Amniotic stem cell (primary cell): ENCODE results near the gene ZBTB1.
"Not testable (repeated sequence)": the region's sequence is repeated elsewhere in the genome, so short reads cannot be mapped to it uniquely, and the experiment has no call there.

Source experiments
- DNase-seq: peaks from one replicate; lab custom pipeline; 2025; lab: John Stamatoyannopoulos, UW

The ZBTB1 gene

GRCh38 chr14:64525354-64525753 is 20.8 kb downstream of the ZBTB1 start:
- DNase-seq: no peak

DNA sequence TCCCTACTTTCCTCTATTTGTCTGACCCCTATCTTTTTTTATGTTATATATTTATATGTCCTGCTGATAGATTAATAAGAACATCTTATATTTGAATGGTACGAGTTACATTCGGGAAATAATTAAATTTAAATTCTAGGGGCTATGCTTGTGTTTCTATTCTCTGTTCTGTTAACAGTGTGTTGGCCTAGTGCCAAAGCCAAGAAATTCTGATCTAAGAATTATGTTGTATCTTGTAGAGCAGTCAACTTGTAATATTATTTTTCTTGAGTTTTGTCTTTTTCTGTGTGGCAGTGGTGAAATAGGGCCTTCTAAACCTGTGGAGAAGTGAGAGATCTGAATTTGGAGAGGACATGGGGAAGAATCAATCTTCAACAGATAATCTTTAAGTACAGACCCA is 27.0 kb downstream of the ZBTB1 start:
- no peak for DNase-seq

GRCh38 chr14:64536488-64537245 is 32.1 kb downstream of the ZBTB1 start:
- no peak for DNase-seq

DNA sequence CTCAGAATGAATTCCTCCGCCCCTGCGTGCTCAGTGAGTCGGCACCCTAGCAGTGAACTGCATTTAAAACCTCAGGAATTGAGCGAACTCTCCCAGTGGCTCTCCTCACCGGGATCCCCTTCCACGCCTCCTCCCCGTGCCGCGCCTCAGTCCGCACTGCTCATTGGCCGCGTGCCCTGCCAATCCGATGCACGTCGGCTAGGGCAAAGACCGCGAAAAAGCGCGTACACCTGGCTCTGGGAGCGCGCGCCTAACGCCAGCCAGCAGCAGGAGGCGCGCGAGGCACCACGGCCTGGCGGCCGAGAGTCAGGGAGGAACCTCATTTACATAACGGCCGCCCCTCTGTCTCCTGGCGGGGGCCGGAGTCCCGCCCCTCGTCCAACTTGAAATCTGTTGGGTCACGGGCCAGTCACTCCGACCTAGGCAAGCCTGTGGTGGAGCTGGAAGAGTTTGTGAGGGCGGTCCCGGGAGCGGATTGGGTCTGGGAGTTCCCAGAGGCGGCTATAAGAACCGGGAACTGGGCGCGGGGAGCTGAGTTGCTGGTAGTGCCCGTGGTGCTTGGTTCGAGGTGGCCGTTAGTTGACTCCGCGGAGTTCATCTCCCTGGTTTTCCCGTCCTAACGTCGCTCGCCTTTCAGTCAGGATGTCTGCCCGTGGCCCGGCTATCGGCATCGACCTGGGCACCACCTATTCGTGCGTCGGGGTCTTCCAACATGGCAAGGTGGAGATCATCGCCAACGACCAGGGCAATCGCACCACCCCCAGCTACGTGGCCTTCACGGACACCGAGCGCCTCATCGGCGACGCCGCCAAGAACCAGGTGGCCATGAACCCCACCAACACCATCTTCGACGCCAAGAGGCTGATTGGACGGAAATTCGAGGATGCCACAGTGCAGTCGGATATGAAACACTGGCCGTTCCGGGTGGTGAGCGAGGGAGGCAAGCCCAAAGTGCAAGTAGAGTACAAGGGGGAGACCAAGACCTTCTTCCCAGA is 35.9 kb downstream of the ZBTB1 start, which contains the start of gene HSPA2:
Gene HSPA2 (plus strand): TSS at position 534 of the 995 bp plus-strand sequence. CDS start 109 bp downstream, at position 643.
- peak; percentile 100 for DNase-seq

GRCh38 chr14:64541261-64541971 is 36.8 kb downstream of the ZBTB1 start:
- DNase-seq: no peak

DNA sequence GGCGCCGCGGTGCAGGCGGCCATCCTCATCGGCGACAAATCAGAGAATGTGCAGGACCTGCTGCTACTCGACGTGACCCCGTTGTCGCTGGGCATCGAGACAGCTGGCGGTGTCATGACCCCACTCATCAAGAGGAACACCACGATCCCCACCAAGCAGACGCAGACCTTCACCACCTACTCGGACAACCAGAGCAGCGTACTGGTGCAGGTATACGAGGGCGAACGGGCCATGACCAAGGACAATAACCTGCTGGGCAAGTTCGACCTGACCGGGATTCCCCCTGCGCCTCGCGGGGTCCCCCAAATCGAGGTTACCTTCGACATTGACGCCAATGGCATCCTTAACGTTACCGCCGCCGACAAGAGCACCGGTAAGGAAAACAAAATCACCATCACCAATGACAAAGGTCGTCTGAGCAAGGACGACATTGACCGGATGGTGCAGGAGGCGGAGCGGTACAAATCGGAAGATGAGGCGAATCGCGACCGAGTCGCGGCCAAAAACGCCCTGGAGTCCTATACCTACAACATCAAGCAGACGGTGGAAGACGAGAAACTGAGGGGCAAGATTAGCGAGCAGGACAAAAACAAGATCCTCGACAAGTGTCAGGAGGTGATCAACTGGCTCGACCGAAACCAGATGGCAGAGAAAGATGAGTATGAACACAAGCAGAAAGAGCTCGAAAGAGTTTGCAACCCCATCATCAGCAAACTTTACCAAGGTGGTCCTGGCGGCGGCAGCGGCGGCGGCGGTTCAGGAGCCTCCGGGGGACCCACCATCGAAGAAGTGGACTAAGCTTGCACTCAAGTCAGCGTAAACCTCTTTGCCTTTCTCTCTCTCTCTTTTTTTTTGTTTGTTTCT is 37.6 kb downstream of the ZBTB1 start:
- no peak for DNase-seq

DNA sequence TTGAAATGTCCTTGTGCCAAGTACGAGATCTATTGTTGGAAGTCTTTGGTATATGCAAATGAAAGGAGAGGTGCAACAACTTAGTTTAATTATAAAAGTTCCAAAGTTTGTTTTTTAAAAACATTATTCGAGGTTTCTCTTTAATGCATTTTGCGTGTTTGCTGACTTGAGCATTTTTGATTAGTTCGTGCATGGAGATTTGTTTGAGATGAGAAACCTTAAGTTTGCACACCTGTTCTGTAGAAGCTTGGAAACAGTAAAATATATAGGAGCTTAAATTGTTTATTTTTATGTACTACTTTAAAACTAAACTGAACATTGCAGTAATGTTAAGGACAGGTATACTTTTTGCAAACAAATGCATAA is 38.2 kb downstream of the ZBTB1 start:
- DNase-seq: no peak

- no peak for DNase-seq
Measured at GRCh38 chr14:64544607-64545312, 40.2 kb downstream of the ZBTB1 start.

DNA sequence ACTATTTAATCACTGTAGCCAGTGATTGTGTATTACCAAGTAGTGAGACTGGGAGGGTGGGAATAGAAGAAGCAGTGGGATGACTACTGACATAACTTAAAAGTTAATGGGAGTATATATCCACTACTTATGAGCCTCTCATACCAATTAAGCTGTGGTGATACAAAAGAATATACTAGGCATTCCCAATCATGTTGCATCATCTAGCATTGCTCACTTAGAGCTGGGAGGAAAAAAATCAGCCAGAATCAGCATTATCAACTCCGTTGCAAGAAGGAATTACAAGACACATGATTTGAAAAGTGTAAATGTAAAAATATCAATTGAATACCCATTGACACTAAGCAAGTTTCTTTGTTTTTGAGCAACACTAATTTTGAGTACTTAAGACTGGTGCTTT is 44.4 kb downstream of the ZBTB1 start:
- no peak for DNase-seq

DNA sequence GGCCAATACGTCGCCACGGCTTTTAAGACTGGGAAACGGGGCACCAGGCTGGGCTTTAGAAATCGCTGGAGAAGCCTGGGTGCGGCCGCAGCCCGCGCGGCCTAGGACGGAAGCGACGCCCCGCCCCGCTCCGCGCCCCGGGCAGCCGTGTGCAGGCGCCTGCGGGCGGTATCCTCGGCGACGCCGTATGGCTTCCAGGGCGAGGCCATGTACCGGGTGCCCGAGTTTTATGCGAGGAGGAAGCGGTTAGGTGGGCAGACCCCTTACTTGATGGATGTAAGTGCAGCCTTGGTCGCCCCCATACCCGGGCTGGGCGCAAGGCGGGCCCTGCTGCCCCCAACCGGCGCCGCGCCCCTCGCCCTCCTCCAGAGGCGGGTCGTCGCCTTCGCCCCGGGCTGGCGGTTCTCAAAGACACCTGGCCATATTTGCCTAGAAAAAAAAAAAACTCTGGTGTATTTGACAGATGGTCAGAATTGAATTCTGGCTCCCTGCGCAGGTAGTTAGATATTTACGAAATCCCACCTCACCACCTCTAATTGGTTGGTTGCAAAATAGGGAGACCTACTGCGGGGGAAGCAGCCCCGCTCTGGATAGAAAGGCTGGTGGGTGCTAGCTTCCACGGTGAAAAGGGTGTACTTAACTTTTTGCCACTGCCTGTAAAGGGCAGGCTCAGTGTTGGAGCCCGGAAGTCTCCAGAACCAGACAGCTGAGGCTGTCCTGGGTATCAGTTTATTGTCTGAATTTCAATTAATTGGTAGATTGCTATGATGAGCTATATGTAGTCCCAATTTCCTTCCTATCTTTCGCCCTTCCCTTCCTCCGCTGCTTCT is 45.4 kb downstream of the ZBTB1 start, which contains the start of gene PPP1R36:
Gene PPP1R36 (plus strand): TSS at position 171 of the 830 bp plus-strand sequence. CDS start 37 bp downstream, at position 208.
- DNase-seq: no peak

- DNase-seq: no peak
Measured at GRCh38 chr14:64550621-64551333, 46.2 kb downstream of the ZBTB1 start.

DNA sequence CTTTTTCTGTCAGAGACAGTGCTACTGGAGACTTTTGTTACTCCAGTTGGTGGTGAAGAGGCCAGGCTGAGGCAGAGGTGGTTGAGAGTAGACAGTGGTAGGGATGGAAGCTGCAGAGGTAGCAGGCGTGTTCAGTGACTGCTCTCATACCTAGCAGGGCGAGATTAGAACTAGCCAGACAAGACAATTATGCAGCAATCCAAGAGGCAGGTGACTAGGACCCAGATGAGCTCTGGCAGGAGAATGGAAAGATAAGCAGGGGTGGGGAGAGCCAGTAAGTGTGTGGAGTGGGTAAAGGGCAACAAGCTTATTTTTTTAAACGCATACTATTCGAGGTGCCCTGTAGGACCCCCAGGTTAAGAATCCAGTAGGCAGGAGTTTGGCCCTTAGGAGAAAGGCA is 50.0 kb downstream of the ZBTB1 start:
- no peak for DNase-seq

DNA sequence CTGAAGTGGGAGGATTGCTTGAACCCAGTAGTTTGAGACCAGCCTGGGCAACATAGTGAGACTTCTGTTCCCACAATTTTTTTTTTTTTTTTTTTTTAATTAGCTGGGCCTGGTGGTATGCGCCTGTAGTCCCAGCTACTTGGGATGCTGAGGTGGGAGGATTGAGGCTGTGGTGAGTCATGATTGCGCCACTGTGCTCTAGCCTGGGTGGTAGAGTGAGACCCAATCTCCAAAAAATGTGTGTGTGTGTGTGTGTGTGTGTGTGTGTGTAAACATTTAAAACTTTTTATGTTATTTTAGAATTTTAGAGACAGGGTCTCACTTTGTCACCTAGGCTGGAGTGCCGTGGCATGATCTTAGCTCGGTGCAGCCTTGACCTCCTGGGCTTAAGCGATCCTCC is 52.0 kb downstream of the ZBTB1 start:
- no peak for DNase-seq

DNA sequence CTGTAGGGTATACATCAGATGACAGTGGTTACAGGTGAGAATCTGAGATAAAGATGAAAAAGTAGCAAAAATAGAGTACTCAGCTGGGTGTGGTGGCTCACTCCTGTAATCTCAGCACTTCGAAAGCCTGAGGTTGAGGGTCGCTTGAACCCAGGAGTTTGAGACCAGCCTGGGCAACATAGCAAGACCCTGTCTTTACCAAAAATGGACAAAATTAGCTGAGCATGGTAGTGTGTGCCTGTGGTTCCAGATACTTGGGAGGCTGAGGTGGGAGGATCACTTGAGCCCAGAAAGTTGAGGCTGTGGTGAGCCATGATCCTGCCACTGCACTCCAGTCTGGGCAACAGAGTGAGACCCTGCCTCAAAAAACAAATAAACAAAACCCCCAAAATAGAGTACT is 53.6 kb downstream of the ZBTB1 start:
- not testable (repeated sequence) for DNase-seq

DNA sequence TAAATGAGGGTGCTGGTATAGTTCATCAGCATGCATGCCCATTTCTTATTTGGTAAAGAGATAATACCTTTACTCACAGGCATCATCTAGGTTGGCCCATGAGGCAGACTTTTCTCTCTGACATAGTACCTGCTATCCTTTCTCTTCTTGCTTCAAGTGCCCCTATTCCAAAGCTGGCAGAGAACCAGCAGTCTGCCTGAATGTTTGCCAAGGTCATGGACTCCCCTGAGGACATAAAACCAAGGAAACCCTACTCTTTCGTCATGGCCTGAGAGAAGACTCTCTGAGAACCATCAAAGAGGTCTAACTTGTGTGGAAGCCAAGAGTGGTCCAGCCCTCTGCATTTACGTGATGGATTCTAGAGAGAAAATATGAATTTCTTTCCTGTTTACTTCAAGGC is 57.1 kb downstream of the ZBTB1 start:
- DNase-seq: no peak

GRCh38 chr14:64562436-64562835 is 57.9 kb downstream of the ZBTB1 start:
- no peak for DNase-seq

DNA sequence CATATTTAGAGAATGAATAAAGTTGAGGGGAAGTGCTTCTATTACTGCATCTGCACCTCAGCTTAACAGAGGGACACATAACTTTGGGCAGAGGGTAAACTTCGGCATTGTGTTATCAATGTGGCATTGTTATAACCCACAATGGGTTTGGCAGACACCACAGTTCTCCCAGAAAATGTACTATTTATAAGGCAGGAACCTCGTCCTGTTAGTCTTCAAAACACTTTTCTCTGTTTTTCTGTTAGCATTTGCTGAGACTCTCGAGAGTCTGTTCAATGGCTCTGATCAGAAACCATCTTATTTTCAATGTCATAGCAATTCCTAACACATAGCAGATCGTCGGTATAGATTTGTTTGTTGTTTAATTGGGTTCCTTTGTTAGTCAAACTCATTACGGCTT is 59.1 kb downstream of the ZBTB1 start:
- no peak for DNase-seq

DNA sequence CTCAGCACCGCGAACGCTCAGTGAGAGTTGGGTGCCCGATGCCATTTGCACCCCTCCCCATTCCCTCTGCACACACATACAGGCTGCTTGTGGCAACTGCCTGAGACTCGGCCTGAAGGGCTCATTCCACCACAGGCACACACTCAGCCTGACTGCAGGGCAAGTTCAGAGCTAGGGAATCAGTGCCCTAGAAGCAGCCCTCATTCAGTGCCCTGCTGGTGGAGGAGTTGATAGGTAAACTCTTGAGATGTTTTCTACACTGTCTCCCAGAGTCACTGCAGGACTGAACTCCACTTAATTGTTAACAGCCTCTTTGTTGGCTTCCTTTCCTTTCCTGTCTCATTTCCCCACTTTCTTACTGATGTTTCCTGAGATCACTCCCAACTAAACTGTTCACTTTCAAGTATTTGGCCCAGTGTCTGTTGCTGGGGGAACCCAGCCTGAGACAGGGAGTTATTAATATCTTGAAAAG is 62.1 kb downstream of the ZBTB1 start:
- no peak for DNase-seq

GRCh38 chr14:64569138-64569631 is 64.6 kb downstream of the ZBTB1 start:
- peak; percentile 61 for DNase-seq
